GM12892 (cell line): ENCODE results near the gene TES.

ENCODE experiments used
- POLR2A ChIP-seq: IDR thresholded peaks from 2 replicates; pipeline ENCODE4 v1.6.1; 2011; ENCODE audit warnings: low read depth, low read length, control low read depth
- POLR2AphosphoS5 ChIP-seq: IDR thresholded peaks from 2 replicates; pipeline ENCODE4 v1.6.1; 2011; ENCODE audit warnings: low read depth, low read length, control low read depth

DNA sequence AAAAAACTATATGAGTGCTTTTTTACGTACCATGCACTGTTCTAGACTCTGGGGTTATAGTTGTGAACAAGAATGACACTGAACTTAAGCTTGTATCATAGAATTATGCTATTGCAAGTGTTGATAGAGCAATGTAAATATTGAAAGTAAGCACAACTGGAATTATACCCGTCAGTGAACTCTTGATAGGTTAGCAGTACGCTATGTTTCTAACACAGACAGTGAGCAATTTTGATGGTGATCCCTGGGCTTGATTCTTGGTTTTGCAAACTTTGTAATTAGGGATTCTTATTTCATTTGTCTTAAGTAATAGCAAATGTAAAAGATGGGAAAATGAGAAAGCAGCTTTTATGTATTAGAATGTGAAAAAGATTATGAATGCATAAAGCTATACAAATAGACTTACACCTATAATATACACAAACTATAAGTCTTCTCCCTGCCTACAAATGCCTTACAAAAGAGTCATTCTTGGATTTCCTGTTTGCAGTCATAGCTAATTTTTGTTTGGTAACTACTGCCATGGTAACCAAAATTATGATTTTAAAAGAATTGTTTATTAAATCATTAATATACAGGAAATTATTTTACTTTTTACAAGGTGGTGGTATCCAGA, 6.7 kb downstream of the TES start:
- TF ChIP-seq POLR2AphosphoS5 (no peak), POLR2A (no peak)
